Posterior vena cava (tissue), 2 donors: ENCODE data around the gene ZNF569. TPM values are rescaled to one million over a fixed set of nuclear protein-coding genes. Genes with fewer than 3 reads are reported as not detected.

Source experiments
- DNase-seq: peaks from one replicate; pipeline ENCODE4 v3.0.0-alpha.2; 2020; ENCODE audit warnings: low spot score
- intact Hi-C, 2 donors: fragments of 100-400 bp; cut with DNase I; formaldehyde crosslinking; loops; one replicate each; pipeline versions ENCODE4 v1.14.1 to v1.14.2; 2022 to 2023
- long read RNA-seq, 2 donors: library from polyadenylated mRNA; unstranded; transcript quantifications; one replicate each; pipeline ENCODE4 v2.0.0, GENCODE V29; 2020 to 2021
- total RNA-seq, 2 donors: library from RNA; stranded (reverse); fragmentation: NEBNext Ultra II Directional; extraction: Animal tissue kit (Norgen Biotek cat#: 25700); gene quantifications; one replicate each; pipeline ENCODE4 v1.2.1, GENCODE V29; 2021
- donor health status: DM: yes; HTN: yes; CAD: no.
- donor health status: DM: yes; HTN: yes; CAD: no.

The ZNF569 gene
- 1 to 10 TPM; 5.9 to 8.2 TPM for total RNA-seq
- long read RNA-seq, donor 1, partial matches to known transcripts = 0 of 1 reads
- long read RNA-seq, donor 1, other reads (novel, unspliced or antisense) = 1 of 1 reads
- long read RNA-seq, donor 2, partial matches to known transcripts = 1 of 6 reads
- long read RNA-seq, donor 2, other reads (novel, unspliced or antisense) = 5 of 6 reads

DNA sequence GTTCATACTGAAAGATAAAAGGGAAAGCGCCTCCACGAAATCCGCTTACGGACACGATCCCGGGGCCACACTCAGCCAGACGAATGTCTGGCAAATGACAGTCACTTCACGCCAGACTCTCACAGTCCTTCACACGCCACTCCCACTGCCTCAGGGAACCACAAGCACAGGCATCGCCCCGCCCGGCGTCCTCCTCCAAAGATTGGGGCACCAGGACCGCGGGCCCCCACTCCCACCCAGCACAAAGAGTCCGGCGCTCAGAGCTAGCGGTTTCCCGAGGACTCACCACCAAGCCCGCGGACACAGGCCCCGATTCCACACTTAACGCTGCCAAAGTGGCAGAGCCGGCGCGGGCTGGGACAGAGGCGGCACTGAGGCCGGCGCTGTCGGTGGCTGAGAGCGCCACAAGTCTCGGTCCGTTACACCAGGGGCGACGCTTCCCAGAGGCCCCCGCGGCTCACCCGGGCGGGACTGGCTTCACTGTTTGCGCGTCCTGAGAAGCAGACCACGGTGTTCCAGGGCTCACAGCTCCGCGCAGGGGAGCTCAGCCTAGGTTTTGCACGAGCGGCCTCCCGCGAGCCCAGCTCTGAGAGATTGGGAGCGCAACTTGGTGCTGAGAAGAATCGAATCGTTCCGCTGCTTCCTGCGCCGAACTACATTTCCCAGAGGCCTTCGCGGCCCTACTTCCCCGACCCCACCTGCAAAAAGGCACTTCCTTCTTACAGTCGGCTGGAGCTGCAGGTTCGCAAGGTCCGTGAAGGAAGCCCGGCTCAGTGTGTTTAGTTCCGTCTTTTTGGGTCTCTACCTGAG, at the start of gene ZNF569:
ZNF569 (minus strand) TSS at position 647 of the 810 bp plus-strand sequence. CDS start 22,523 bp downstream, outside the sequence.
- peak; percentile 96 for DNase-seq
- intact Hi-C loops = loop anchor here in 1 of 2 donors (5.0 kb wide), 1 partner anchor 40 kb away; the partner anchor contains the start of gene ZNF793

DNA sequence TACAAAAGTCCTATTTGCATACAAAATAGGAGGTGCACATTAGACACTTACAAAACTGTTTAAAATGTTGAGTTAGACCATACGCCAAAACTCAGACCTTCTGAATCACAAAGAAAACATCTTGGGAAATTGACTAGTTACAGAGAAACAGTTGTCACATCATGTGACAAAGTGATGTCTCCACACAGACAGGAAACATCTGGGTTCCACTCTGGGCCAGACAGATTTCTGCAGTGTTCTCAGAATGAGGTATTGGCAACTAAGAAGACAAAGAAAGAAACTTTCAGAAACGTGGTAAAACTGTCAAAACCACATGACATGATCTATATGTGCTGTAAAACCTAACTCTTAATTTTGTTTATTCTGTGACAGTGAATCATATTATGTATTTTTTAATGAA, 46.2 kb upstream of the ZNF569 start:
- no peak for DNase-seq

DNA sequence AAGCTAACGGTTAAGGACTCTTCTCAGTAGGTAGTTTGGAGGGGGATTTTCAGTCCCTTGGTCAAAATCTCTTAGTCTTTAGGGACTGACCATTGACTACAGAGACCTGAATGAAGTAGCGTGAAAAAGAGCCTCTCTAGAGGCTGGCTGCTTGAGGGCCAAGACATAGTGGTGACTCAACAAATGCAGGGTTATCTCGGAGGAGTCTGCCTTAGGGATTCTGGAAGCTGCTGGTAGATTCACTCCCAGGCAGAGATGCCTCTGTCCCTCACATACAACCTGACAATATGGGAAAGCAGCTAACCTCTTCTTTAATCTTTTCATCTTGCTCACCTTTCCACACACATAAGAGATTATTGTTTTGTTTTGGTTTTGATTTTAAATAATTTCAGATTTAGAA, 44.6 kb upstream of the ZNF569 start:
- intact Hi-C loops = no loop called here
- DNase-seq = no peak

More for the DNA sequence above, 46.2 kb upstream of the ZNF569 start:
- intact Hi-C loops = no loop called here

DNA sequence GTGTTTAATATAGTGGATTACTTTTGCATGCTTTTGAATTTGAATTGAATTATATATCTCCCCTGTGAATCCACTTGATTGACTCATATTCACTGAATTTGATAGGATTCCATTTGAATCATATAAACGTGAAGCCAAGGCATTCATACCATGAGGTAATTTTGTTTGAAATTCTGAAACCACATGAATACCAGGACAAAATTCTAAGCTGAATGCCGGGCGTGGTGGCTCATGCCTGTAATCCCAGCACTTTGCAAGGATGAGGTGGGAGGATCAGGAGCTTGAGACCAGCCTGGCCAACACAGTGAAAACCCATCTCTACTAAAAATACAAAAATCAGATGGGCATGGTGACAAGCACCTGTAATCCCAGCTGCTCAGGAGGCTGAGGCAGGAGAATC, 43.9 kb upstream of the ZNF569 start:
- intact Hi-C loops = no loop called here
- no peak for DNase-seq

DNA sequence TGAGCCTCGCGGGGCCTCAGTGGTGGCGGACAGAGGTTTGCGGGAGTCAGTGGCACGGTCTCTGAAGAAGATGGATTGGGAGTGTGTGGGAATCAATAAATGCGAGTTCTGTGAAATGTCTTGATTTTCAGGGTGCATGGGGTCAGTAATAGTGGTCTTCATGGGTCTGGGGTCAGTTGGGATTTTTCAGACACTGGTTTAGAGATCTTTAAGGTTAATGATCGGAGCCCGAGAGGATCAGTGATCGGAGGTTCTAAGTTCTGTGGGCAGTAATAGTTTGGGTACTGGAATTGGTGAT, 39.9 kb upstream of the ZNF569 start:
- no peak for DNase-seq
- intact Hi-C loops = loop anchor here in 1 of 2 donors (5.0 kb wide), 1 partner anchor 40 kb away; the partner anchor contains the start of genes ZNF569 and ZNF570

DNA sequence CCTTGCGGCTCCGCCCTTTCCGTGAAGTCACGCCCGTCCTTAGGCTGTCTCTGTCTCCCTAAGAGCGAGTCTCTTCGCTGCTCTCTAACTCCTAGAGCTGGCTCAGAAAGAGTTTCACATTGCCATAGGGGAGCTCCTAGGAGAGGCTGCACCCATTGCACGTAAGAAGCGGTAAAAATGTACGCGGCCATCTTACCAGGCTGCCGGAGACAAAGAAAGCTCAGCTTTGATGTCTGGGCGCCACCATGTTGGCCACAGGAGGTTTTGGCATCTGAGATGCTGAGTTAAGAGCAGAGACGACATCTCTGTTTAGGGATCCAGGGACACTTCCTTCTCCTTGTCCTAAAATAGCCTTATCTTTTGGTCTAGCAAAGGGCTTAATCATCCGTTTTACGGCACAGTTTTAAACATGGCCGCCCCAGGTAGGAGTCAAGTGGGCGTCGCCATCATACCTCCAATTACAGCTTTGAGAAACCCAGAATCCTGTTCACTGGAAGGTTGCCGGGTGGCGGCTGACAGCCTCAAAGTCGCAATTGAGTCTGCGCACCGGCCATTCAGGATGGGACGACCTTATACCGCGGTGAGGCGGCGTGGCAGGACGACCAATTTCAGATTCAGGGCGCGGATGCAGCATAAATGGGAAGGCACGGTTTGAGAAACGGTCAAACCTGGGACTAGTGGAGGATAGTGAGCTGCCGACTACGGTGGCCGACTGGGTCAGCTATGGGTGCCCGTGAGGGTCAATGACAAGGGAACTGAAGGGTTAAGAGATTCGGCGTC, 39.3 kb upstream of the ZNF569 start, which contains the start of gene ZNF793:
ZNF793 (plus strand) TSS at position 553 of the 780 bp plus-strand sequence. CDS start 16,501 bp downstream, outside the sequence.
- DNase-seq = peak; percentile 91
- intact Hi-C loops = loop anchor here in 1 of 2 donors (5.0 kb wide), 1 partner anchor 39 kb away; the partner anchor contains the start of genes ZNF569 and ZNF570

DNA sequence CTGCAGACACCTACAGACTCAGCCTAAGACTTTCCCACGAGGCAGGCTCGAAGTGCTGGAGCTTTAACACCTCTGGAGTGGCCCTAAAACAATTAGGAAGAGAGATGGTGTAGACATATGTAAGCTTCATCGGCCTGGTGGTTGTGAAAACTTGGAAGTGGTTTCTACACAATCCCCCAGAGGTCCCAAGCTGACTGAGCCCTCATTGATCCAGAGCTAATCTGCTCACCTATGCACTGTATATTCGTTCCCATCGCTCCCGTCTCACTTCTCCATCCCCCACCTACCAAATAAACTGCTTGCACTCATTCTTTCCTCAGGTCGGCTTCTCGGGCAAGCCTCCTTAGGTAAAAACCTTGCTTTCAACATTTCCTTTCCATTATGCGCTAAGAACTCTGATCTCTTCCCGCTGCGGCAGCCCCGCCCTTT, 38.7 kb upstream of the ZNF569 start:
- intact Hi-C loops = loop anchor here in 1 of 2 donors (5.0 kb wide), 1 partner anchor 39 kb away; the partner anchor contains the start of genes ZNF569 and ZNF570
- no peak for DNase-seq

DNA sequence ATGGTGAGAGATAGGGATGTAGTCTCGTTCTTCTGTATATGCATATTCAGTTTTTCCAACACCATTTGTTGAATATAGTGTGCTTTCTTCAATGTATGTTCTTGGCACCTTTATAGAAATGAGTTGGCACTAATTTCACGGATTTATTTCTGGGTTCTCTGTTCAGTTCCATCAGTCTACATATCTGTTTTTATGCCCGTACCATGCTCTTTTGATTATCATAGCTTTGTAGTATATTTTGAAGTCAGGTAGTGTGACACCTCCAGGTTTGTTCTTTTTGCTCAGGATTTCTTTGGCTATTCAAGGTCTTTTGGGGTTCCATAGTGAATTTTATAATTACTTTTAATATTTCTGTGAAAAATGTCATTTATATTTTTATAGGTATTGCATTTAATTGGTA, 25.0 kb upstream of the ZNF569 start:
- DNase-seq = no peak
- intact Hi-C loops = no loop called here

DNA sequence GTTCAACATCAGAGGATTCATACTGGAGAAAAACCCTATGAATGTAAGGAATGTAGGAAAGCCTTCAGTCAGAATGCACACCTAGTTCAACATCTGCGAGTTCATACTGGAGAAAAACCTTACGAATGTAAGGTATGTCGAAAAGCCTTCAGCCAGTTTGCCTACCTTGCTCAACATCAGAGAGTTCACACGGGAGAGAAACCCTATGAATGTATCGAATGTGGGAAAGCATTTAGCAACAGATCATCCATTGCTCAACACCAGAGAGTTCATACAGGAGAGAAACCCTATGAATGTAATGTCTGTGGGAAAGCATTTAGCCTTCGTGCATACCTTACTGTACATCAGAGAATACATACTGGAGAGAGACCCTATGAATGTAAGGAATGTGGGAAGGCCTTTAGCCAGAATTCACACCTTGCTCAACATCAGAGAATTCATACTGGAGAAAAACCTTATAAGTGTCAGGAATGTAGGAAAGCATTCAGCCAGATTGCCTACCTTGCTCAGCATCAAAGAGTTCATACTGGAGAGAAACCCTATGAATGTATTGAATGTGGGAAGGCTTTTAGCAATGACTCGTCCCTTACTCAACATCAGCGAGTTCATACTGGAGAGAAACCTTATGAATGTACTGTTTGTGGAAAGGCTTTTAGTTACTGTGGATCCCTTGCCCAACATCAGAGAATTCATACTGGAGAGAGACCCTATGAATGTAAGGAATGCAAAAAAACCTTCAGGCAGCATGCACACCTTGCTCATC, 17.3 kb upstream of the ZNF569 start:
- intact Hi-C loops = no loop called here
- no peak for DNase-seq

DNA sequence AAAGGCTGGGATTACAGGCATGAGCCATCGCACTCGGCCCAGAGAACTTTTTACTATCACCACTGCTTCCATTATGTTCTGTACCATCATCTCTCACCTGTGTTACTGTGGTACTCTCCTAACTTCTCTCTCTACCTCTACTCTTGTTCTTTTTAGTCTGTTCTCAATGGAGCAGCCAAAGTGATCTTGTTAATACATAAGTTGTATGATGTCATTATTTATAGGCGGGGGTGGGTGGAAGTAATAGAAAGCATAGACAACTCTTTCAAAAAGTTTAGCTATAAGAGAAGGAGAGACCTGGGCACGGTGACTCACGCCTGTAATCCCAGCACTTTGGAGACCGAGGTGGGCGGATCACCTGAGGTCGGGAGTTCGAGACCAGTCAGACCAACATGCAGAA, 4.9 kb upstream of the ZNF569 start:
- no peak for DNase-seq
- intact Hi-C loops = no loop called here

DNA sequence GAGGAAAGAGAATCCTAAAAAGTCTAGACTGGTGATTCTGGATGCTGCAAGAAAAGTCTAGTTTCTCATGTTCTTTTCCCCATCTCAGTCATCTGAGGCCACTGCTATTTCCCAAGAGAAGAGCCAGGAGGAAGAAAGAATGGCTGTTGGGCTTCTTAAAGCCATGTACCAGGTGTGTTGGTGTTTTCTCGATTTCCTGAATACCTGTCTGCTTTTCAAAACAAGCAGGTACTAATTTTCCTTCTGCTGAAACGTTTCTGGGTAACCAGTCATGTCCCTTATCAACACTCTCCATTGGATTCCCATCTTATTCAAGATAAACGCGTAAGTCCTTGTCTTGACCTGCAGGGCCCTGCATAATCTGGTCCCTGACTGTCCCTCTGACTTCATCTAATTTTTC, 3.0 kb upstream of the ZNF569 start:
- no peak for DNase-seq
- intact Hi-C loops = no loop called here

DNA sequence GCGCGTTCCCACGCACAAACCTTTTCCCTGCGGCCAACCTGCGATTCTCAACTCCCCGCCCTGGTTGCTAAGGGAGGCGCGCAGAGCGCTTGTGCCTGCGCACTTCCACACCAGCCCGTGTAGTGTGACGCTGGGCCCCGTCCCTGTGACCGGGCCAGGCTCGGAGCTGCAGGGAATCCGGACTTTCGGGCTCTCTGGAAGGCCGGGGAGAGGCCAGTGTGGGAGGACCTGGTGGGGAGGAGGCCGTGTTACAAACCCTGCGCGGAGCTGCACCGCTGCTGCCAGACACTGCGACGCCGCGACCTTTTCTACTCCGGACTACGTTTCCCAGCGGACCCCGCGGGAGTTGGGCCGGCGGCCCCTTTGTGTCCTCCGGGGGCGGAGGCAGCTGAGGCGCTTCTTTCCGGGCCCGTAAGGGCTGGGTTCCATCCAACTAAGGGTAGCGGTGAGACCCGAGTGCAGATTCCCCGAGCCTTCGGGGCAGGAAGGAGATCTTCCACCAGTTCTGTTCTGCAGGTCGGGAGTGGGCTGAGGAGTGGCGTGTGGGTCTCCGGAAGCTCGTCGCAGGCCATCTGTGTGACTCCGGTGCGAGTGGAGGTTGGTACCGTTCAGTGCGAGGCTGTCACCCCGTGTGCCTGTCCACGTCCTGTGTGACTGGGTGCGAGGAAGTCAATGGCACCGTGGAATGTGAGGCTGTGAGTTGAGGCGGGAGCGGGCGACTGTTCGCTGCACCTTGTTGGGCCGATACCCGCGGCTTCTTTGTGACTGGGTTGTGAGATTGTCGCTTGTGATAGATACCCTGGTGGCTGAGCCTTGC, 1.9 kb upstream of the ZNF569 start, which contains the start of gene ZNF570:
ZNF570 (plus strand) TSS at position 396 of the 817 bp plus-strand sequence. CDS start 999 bp downstream, outside the sequence.
- DNase-seq = peak; percentile 97
- intact Hi-C loops = loop anchor here in 1 of 2 donors (5.0 kb wide), 1 partner anchor 38 kb away; the partner anchor contains the start of gene ZNF793

DNA sequence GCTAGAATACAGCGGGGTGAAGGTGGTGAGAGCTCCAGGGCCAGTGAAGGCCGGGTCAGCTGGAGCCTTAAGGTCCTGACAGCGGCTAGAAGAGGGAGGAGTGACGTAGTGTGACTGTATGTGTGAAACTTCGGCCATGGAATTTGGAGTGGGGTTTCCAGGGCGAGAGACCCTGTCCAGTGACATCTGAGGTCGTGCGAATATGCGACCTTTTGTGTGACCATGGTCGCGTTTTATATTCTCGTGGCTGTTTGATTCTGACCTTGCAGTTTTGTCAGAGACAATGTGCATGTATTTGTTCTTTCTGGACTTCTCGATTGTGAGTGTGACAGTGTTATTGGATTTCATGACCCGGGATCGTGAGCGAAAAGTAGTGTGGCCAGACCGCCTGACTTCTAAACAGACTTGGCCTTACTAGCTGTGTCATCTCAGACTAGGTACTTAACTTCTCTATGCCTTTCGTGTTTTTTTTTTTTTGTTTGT, 405 bp upstream of the ZNF569 start:
- DNase-seq = no peak
- intact Hi-C loops = loop anchor here in 1 of 2 donors (5.0 kb wide), 1 partner anchor 40 kb away; the partner anchor contains the start of gene ZNF793

DNA sequence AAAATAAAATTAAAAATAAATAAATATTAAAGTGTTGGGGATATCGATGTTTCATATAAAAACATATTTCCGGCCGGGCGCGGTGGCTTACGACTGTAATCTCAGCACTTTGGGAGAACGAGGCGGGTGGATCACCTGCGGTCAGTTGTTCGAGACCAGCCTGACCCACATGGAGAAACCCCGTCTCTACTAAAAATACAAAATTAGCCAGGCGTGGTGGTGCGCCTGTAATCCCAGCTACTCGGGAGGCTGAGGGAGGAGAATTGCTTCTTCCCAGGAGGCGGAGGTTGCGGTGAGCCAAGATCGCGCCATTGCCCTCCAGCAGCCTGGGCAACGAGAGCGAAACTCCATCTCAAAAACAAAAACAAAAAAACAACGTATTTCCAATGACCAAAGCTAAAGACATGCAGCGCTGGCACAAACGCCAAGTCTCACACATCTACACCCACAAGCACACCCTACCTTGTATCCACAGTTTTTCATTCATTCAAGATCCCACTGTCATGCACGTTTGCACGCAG, 907 bp downstream of the ZNF569 start:
- intact Hi-C loops = loop anchor here in 1 of 2 donors (5.0 kb wide), 1 partner anchor 41 kb away; the partner anchor contains the start of gene ZNF793
- DNase-seq = no peak

DNA sequence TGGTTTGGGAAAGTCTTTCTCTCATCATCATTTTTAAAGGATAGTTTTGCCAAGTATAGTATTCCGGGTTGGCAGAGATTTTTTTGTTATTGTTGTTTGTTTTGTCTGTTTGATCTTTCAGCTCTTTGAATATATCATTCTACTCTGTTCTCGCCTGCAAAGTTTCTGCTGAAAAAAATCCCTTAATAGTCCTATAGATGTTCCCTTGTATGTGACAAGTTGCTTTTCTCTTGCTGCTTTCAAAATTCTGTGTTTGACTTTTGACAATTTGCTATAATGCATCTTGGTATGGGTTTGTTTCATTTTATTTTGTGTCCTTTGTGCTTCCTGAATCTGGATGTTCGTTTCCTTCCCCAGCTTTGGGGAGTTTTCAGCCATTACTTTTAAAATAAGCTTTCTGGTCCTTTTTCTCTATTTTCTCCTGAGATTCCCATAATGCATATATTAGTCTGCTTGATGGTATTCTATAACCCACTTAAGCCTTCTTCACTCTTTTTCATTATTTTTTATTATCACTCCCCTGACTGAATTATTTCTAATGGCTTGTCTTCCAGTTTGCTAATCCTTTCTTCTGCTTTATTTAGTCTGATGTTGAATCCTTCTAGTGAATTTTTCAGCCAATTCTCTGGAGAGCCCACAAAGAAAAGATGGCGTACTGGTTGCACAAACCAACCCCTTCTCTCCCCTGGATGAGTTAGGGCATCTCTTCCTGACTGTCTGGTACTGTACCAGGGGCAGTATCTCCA, 14.6 kb downstream of the ZNF569 start:
- intact Hi-C loops = no loop called here
- DNase-seq = no peak

DNA sequence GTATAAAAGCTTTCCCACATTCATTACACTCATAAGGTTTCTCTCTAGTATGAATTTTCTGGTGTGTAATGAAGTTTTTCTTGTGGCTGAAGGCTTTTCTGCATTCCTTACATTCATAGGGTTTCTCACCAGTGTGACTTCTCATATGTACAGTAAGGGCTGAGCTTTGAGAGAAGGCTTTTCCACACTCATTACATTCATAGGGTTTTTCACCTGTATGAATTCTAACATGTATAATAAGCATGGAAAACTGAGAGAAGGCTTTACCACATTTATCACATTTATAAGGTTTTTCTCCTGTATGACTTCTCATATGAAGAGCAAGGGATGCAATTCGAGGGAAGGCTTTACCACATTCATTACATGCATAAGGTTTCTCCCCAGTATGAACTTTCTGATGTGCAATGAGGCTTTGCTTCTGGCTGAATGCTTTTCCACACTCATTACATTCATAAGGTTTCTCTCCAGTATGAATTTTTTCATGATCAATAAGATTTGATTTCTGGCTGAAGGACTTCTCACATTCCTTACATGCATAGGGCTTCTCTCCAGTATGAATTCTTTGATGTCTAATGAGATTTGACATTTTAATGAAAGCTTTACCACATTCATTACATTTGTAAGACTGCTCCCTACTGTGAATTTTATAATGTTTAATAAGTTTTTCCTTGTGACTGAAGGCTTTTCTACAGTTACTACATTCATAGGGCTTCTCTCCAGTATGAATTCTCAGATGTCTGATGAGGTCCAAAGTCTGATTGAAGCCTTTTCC, 53.7 kb downstream of the ZNF569 start:
- DNase-seq = no peak
- intact Hi-C loops = no loop called here
